ENCODE measurements around the gene MSH2. TPM values are rescaled to one million over a fixed set of nuclear protein-coding genes. Genes with fewer than 3 reads are reported as not detected.

MSH2 gene
- total and polyA plus RNA-seq, 4 donors: 1.6 to 33.3 (median 3.8) TPM

GRCh38 chr2:47528874-47529273 lies 125.9 kb downstream of the MSH2 start:
- no peaks in the 10 kb centered on the region for H3K36me3 ChIP-seq (ENCODE audit: control insufficient read depth in 4 of 4, insufficient read depth in 3 of 4, low read depth in 1 of 4, low read length in 3 of 4)
- WGBS: 76% methylated on average over 6 of the region's 6 CpGs
- no peak for TF ChIP-seq RXRA (IDR thresholded peaks at IDR 0.05)
- TF ChIP-seq, protein P1, sequence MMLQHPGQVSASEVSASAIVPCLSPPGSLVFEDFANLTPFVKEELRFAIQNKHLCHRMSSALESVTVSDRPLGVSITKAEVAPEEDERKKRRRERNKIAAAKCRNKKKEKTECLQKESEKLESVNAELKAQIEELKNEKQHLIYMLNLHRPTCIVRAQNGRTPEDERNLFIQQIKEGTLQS (IDR thresholded peaks at IDR 0.05): no peak
- TF ChIP-seq HNF4G (IDR thresholded peaks at IDR 0.05): no peak
- H3K4me1 ChIP-seq (ENCODE audit: control insufficient read depth in 4 of 4, insufficient read depth in 4 of 4, low read length in 3 of 4): no peaks in the 10 kb centered on the region
- H3K27me3 ChIP-seq (ENCODE audit: control insufficient read depth in 4 of 4, insufficient read depth in 4 of 4, low read length in 3 of 4): no peaks in the 10 kb centered on the region
- H3K27ac ChIP-seq (ENCODE audit: low read depth in 1 of 2, low read length in 2 of 2): no peak overlapping the region
- H3K9me3 ChIP-seq (ENCODE audit: control insufficient read depth in 4 of 4, low read length in 3 of 4): no peaks in the 10 kb centered on the region
- H3K9ac ChIP-seq (ENCODE audit: low read depth in 1 of 2, low read length in 2 of 2): no peak overlapping the region
- H3K4me3 ChIP-seq (ENCODE audit: low read depth in 1 of 3, low read length in 3 of 3): no peak overlapping the region
- DNase-seq (ENCODE audit: low spot score): no peak

GRCh38 chr2:47530105-47530760 lies 127.3 kb downstream of the MSH2 start:
- whole genome bisulfite sequencing: 81% methylated on average over 16 of the region's 16 CpGs
- Histone ChIP-seq H3K27me3 (ENCODE audit: control insufficient read depth in 4 of 4, insufficient read depth in 4 of 4, low read length in 3 of 4) (no peaks in the 10 kb centered on the region), H3K4me1 (ENCODE audit: control insufficient read depth in 4 of 4, insufficient read depth in 4 of 4, low read length in 3 of 4) (no peaks in the 10 kb centered on the region), H3K9ac (ENCODE audit: low read depth in 1 of 2, low read length in 2 of 2) (no peak overlapping the region), H3K4me3 (ENCODE audit: low read depth in 1 of 3, low read length in 3 of 3) (no peak overlapping the region), H3K36me3 (ENCODE audit: control insufficient read depth in 4 of 4, insufficient read depth in 3 of 4, low read depth in 1 of 4, low read length in 3 of 4) (no peaks in the 10 kb centered on the region), H3K27ac (ENCODE audit: low read depth in 1 of 2, low read length in 2 of 2) (no peak overlapping the region), H3K9me3 (ENCODE audit: control insufficient read depth in 4 of 4, low read length in 3 of 4) (no peaks in the 10 kb centered on the region)
- TF ChIP-seq EGR1 (IDR thresholded peaks at IDR 0.05; ENCODE audit: low read depth in 2 of 2) (no peak), JUND (IDR thresholded peaks at IDR 0.05) (no peak), FOXA1 (IDR thresholded peaks at IDR 0.05) (no peak), RAD21 (IDR thresholded peaks at IDR 0.05) (no peak), RXRA (IDR thresholded peaks at IDR 0.05) (no peak), HNF4G (IDR thresholded peaks at IDR 0.05) (no peak), HNF4A (conservative IDR thresholded peaks at IDR 0.05) (no peak), CTCF (IDR thresholded peaks at IDR 0.05; ENCODE audit: low read depth, low read length, missing input control) (no peak), TAF1 (conservative IDR thresholded peaks at IDR 0.05) (no peak), YY1 (IDR thresholded peaks at IDR 0.05) (no peak), SP1 (IDR thresholded peaks at IDR 0.05) (no peak), FOXA2 (IDR thresholded peaks at IDR 0.05) (no peak), ZBTB33 (IDR thresholded peaks at IDR 0.05) (no peak), GABPA (IDR thresholded peaks at IDR 0.05 in 1 of 2, conservative IDR thresholded peaks at IDR 0.05 in 1 of 2) (no peak), NR2F2 (IDR thresholded peaks at IDR 0.05) (no peak)
- TF ChIP-seq, protein P2, sequence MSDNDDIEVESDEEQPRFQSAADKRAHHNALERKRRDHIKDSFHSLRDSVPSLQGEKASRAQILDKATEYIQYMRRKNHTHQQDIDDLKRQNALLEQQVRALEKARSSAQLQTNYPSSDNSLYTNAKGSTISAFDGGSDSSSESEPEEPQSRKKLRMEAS (IDR thresholded peaks at IDR 0.05): no peak
- TF ChIP-seq, protein P1 (IDR thresholded peaks at IDR 0.05): no peak
- DNase-seq (ENCODE audit: low spot score): no peak
